Left ventricle myocardium inferior (tissue), 1 donor: ENCODE data around the gene RCSD1. TPM values are rescaled to one million over a fixed set of nuclear protein-coding genes. Genes with fewer than 3 reads are reported as not detected.

Experiments used
- DNase-seq: peaks from one replicate; pipeline ENCODE4 v3.0.0-alpha.2; 2020
- H3K27ac ChIP-seq: fragments of 200-600 bp; replicated peaks from 2 replicates; pipeline ENCODE4 v1.8.0; 2021
- H3K27me3 ChIP-seq: fragments of 200-600 bp; 2 replicates; pipeline ENCODE4 v1.8.0; 2021; ENCODE audit warnings: low read depth
- H3K36me3 ChIP-seq: fragments of 200-600 bp; 2 replicates; pipeline ENCODE4 v1.8.0; 2021
- H3K4me1 ChIP-seq: fragments of 200-600 bp; 2 replicates; pipeline ENCODE4 v1.8.0; 2021
- H3K4me3 ChIP-seq: fragments of 200-600 bp; 2 replicates; pipeline ENCODE4 v1.8.0; 2021; ENCODE audit warnings: mild to moderate bottlenecking, moderate library complexity
- H3K9me3 ChIP-seq: fragments of 200-600 bp; replicated peaks from 2 replicates; pipeline ENCODE4 v1.8.0; 2021
- CTCF ChIP-seq: fragments of 200-600 bp; IDR thresholded peaks from 2 replicates; pipeline ENCODE4 v1.8.0; 2021; ENCODE audit warnings: antibody characterized with exemption, mild to moderate bottlenecking, borderline replicate concordance
- intact Hi-C: fragments of 100-400 bp; cut with micrococcal nuclease; formaldehyde crosslinking; loops from one replicate; pipeline ENCODE4 v1.11.0; 2022
- total RNA-seq: library from RNA; stranded (reverse); fragmentation: NEBNext Ultra II Directional; extraction: Animal tissue kit (Norgen Biotek cat#: 25700); gene quantifications from one replicate; pipeline ENCODE4 v1.2.1, GENCODE V29; 2021
- donor health status: DM: no; HTN: yes; CAD: no; lungs with severe emphysema.

The RCSD1 gene
- total RNA-seq, 1 donor from 2014 or later, result 42.7 TPM

GRCh38 chr1:167707942-167708341 lies 77.9 kb downstream of the RCSD1 start:
- Histone ChIP-seq H3K9me3 (no peaks in the 10 kb centered on the region), H3K4me1 (peaks cover 18% of the 10 kb centered on the region), H3K36me3 (peaks cover 25% of the 10 kb centered on the region), H3K27me3 (no peaks in the 10 kb centered on the region), H3K4me3 (no peak overlapping the region), H3K27ac (no peak overlapping the region)
- no peak for TF ChIP-seq CTCF
- intact Hi-C loops, result no loop called here
- no peak for DNase-seq

GRCh38 chr1:167708940-167709389 lies 78.9 kb downstream of the RCSD1 start:
- Histone ChIP-seq H3K27me3 (no peaks in the 10 kb centered on the region), H3K4me1 (peaks cover 22% of the 10 kb centered on the region), H3K9me3 (no peaks in the 10 kb centered on the region), H3K4me3 (no peak overlapping the region), H3K27ac (no peak overlapping the region), H3K36me3 (peaks cover 18% of the 10 kb centered on the region)
- intact Hi-C loops, result no loop called here
- TF ChIP-seq CTCF, result no peak
- no peak for DNase-seq

- no peaks in the 10 kb centered on the region for H3K9me3 ChIP-seq
- TF ChIP-seq CTCF, result no peak
- peaks cover under 1% of the 10 kb centered on the region for H3K36me3 ChIP-seq
- no peak overlapping the region for H3K4me3 ChIP-seq
- peaks cover 26% of the 10 kb centered on the region for H3K4me1 ChIP-seq
- no peaks in the 10 kb centered on the region for H3K27me3 ChIP-seq
- intact Hi-C loops, result no loop called here
- no peak overlapping the region for H3K27ac ChIP-seq
- no peak for DNase-seq
Observed at GRCh38 chr1:167710836-167711235, 80.8 kb downstream of the RCSD1 start.

GRCh38 chr1:167711797-167712196 lies 81.8 kb downstream of the RCSD1 start:
- H3K4me1 ChIP-seq, result peaks cover 35% of the 10 kb centered on the region
- no peaks in the 10 kb centered on the region for H3K27me3 ChIP-seq
- no peak for DNase-seq
- H3K9me3 ChIP-seq, result no peaks in the 10 kb centered on the region
- intact Hi-C loops, result no loop called here
- no peak for TF ChIP-seq CTCF
- H3K27ac ChIP-seq, result peak overlapping the region; percentile 7
- no peaks in the 10 kb centered on the region for H3K36me3 ChIP-seq
- H3K4me3 ChIP-seq, result no peak overlapping the region

GRCh38 chr1:167713330-167714081 lies 83.5 kb downstream of the RCSD1 start:
- peaks cover 35% of the 10 kb centered on the region for H3K4me1 ChIP-seq
- H3K9me3 ChIP-seq, result no peaks in the 10 kb centered on the region
- H3K36me3 ChIP-seq, result no peaks in the 10 kb centered on the region
- H3K27me3 ChIP-seq, result no peaks in the 10 kb centered on the region
- no peak for TF ChIP-seq CTCF
- DNase-seq, result no peak
- H3K27ac ChIP-seq, result peak overlapping the region; percentile 93
- intact Hi-C loops, result no loop called here
- peak overlapping the region; percentile 74 for H3K4me3 ChIP-seq
